H9 (cell line): Measurements from ENCODE around the gene MYMX. TPM values are rescaled to one million over a fixed set of nuclear protein-coding genes. Genes with fewer than 3 reads are reported as not detected.

ENCODE experiments used
- DNase-seq: peaks from one replicate; pipeline ENCODE4 v3.0.0-alpha.2; 2017
- H2AFZ ChIP-seq: one replicate; pipeline ENCODE4 v1.6.1; 2013; ENCODE audit warnings: mild to moderate bottlenecking, low read length, control low read depth, moderate library complexity
- H2AK5ac ChIP-seq: 2 replicates; pipeline ENCODE4 v1.6.1; 2013; ENCODE audit warnings: low read length, control low read depth, mixed read lengths; ENCODE audit not compliant: insufficient read length
- H2BK120ac ChIP-seq: one replicate; pipeline ENCODE4 v1.6.1; 2013; ENCODE audit warnings: low read depth, mild to moderate bottlenecking, low read length, control low read depth, inconsistent platforms; ENCODE audit not compliant: poor library complexity, severe bottlenecking
- H2BK12ac ChIP-seq: 2 replicates; pipeline ENCODE4 v1.6.1; 2013; ENCODE audit warnings: low read length, control low read depth, mixed read lengths, low read depth; ENCODE audit not compliant: insufficient read length
- H2BK15ac ChIP-seq: 2 replicates; pipeline ENCODE4 v1.6.1; 2013; ENCODE audit warnings: low read depth, low read length, control low read depth
- H2BK20ac ChIP-seq: one replicate; pipeline ENCODE4 v1.6.1; 2013; ENCODE audit warnings: low read depth, mild to moderate bottlenecking, low read length, control low read depth, inconsistent platforms; ENCODE audit not compliant: poor library complexity, severe bottlenecking
- H2BK5ac ChIP-seq: 2 replicates; pipeline ENCODE4 v1.6.1; 2013; ENCODE audit warnings: low read length, control low read depth, mixed read lengths; ENCODE audit not compliant: insufficient read length
- H3K14ac ChIP-seq: 2 replicates; pipeline ENCODE4 v1.6.1; 2013; ENCODE audit warnings: low read length, control low read depth; ENCODE audit not compliant: insufficient read depth
- H3K18ac ChIP-seq: 2 replicates; pipeline ENCODE4 v1.6.1; 2013; ENCODE audit warnings: low read depth, mild to moderate bottlenecking, mixed read lengths, low read length, control low read depth; ENCODE audit not compliant: insufficient read length
- H3K23ac ChIP-seq: 2 replicates; pipeline ENCODE4 v1.6.1; 2013; ENCODE audit warnings: low read length, control low read depth, mixed read lengths, low read depth; ENCODE audit not compliant: insufficient read length
- H3K23me2 ChIP-seq: 2 replicates; pipeline ENCODE4 v1.6.1; 2013; ENCODE audit warnings: low read depth, mild to moderate bottlenecking, mixed read lengths, low read length, control low read depth; ENCODE audit not compliant: insufficient read length, poor library complexity, severe bottlenecking
- H3K27ac ChIP-seq: 2 replicates; pipeline ENCODE4 v1.5.1; 2013; ENCODE audit warnings: low read length, control low read depth, mixed read lengths, low read depth; ENCODE audit not compliant: insufficient read length
- H3K27me3 ChIP-seq: 2 replicates; pipeline ENCODE4 v1.6.1; 2013; ENCODE audit warnings: low read length, control low read depth, inconsistent platforms; ENCODE audit not compliant: insufficient read depth
- H3K4ac ChIP-seq: 2 replicates; pipeline ENCODE4 v1.6.1; 2013; ENCODE audit warnings: low read depth, mild to moderate bottlenecking, control low read depth, inconsistent platforms, low read length, moderate library complexity
- H3K4me1 ChIP-seq: 2 replicates; pipeline ENCODE4 v1.6.1; 2013; ENCODE audit warnings: low read length, control low read depth, inconsistent platforms; ENCODE audit not compliant: insufficient read depth
- H3K4me2 ChIP-seq: 2 replicates; pipeline ENCODE4 v1.6.1; 2013; ENCODE audit warnings: low read length, control low read depth, mixed read lengths; ENCODE audit not compliant: insufficient read length, insufficient read depth
- H3K56ac ChIP-seq: 2 replicates; pipeline ENCODE4 v1.6.1; 2013; ENCODE audit warnings: low read depth, mild to moderate bottlenecking, mixed read lengths, low read length, control low read depth; ENCODE audit not compliant: insufficient read length
- H3K79me1 ChIP-seq: 2 replicates; pipeline ENCODE4 v1.6.1; 2013; ENCODE audit warnings: low read depth, mild to moderate bottlenecking, moderate library complexity, low read length, control low read depth, inconsistent platforms; ENCODE audit not compliant: insufficient read depth, poor library complexity, severe bottlenecking
- H3K79me2 ChIP-seq: 2 replicates; pipeline ENCODE4 v1.6.1; 2013; ENCODE audit warnings: low read length, control low read depth, inconsistent platforms; ENCODE audit not compliant: insufficient read depth
- H3K9ac ChIP-seq: 2 replicates; pipeline ENCODE4 v1.6.1; 2013; ENCODE audit warnings: low read length, control low read depth, mixed read lengths; ENCODE audit not compliant: insufficient read length; ENCODE audit errors: extremely low read depth
- H3K9me3 ChIP-seq: one replicate; pipeline ENCODE4 v1.6.1; 2013; ENCODE audit warnings: low read depth, low read length, inconsistent platforms; ENCODE audit not compliant: control insufficient read depth
- H3T11ph ChIP-seq: one replicate; pipeline ENCODE4 v1.6.1; 2013; ENCODE audit warnings: mild to moderate bottlenecking, low read length, control low read depth, inconsistent platforms
- H4K20me1 ChIP-seq: one replicate; pipeline ENCODE4 v1.6.1; 2013; ENCODE audit not compliant: control insufficient read depth, insufficient read length, insufficient read depth
- H4K5ac ChIP-seq: 2 replicates; pipeline ENCODE4 v1.6.1; 2013; ENCODE audit warnings: low read depth, mild to moderate bottlenecking, mixed read lengths, low read length, control low read depth; ENCODE audit not compliant: insufficient read length
- H4K8ac ChIP-seq: replicated peaks from 2 replicates; pipeline ENCODE4 v1.6.1; 2013; ENCODE audit warnings: low read length, control low read depth, mixed read lengths, low read depth; ENCODE audit not compliant: insufficient read length
- H4K91ac ChIP-seq: 2 replicates; pipeline ENCODE4 v1.6.1; 2013; ENCODE audit warnings: low read depth, mild to moderate bottlenecking, moderate library complexity, mixed read lengths, low read length, control low read depth; ENCODE audit not compliant: insufficient read length
- H3K27ac Mint-ChIP-seq, 3 experiments: 2 replicates in 2 of 3; 3 replicates in 1 of 3; pipeline ENCODE4 v1.8.0; 2020 to 2021; ENCODE audit warnings: mixed read lengths in 3 of 3, mild to moderate bottlenecking in 1 of 3, moderate library complexity in 1 of 3
- H3K27me3 Mint-ChIP-seq: 2 replicates; pipeline ENCODE4 v1.8.0; 2021; ENCODE audit warnings: low read depth, mild to moderate bottlenecking, moderate library complexity, mixed read lengths
- H3K36me3 Mint-ChIP-seq, 3 experiments: 2 replicates in 2 of 3; 3 replicates in 1 of 3; pipeline ENCODE4 v1.8.0; 2020 to 2021; ENCODE audit warnings: low read depth in 3 of 3, mixed read lengths in 3 of 3; ENCODE audit not compliant: insufficient read depth in 1 of 3
- H3K4me1 Mint-ChIP-seq, 2 experiments: 2 replicates each; pipeline ENCODE4 v1.8.0; 2020; ENCODE audit warnings: mixed read lengths in 2 of 2
- H3K4me3 Mint-ChIP-seq, 2 experiments: 2 replicates in 1 of 2; 3 replicates in 1 of 2; pipeline ENCODE4 v1.8.0; 2020 to 2021; ENCODE audit warnings: mild to moderate bottlenecking in 2 of 2, mixed read lengths in 2 of 2, moderate library complexity in 1 of 2
- H3K9me3 Mint-ChIP-seq, 2 experiments: 2 replicates in 1 of 2; 3 replicates in 1 of 2; pipeline ENCODE4 v1.8.0; 2020; ENCODE audit warnings: mild to moderate bottlenecking in 2 of 2, mixed read lengths in 2 of 2, moderate library complexity in 1 of 2
- CTCF ChIP-seq: fragments of 200-600 bp; sonication (generic); conservative IDR thresholded peaks from 3 replicates; pipeline ENCODE4 v1.8.0; 2021; ENCODE audit warnings: antibody characterized with exemption, mild to moderate bottlenecking
- WGBS: extraction: QIAGEN DNeasy Blood & Tissue Kit; methylation state at CpG from one replicate; pipeline ENCODE4 v1.1.7; 2013; ENCODE audit warnings: missing lambda C conversion rate, low lambda C conversion rate, mixed read lengths; ENCODE audit not compliant: insufficient read length; ENCODE audit errors: extremely low coverage; 5-methylcytosine and 5-hydroxymethylcytosine counted together
- total RNA-seq: library from RNA; stranded (reverse); gene quantifications from 2 replicates; pipeline ENCODE4 v1.2.1, GENCODE V29; 2021

The MYMX gene
- total RNA-seq, 1 experiment from 2014 or later, result 1.1 TPM

GRCh38 chr6:44177691-44178423 lies 38.9 kb upstream of the MYMX start:
- no peak for DNase-seq
- Histone ChIP-seq H2AK5ac (no peak overlapping the region), H3K79me2 (no peaks in the 10 kb centered on the region), H3K9ac (no peak overlapping the region), H3K4me2 (no peak overlapping the region), H2BK12ac (no peak overlapping the region), H3K27ac (no peak overlapping the region), H4K8ac (no peak overlapping the region), H4K5ac (no peak overlapping the region), H3K56ac (no peak overlapping the region), H2AFZ (no peak overlapping the region), H3K4ac (no peak overlapping the region), H3K4me1 (peaks cover 1% of the 10 kb centered on the region; the same call in 1 of the 2 replicates), H2BK15ac (no peak overlapping the region), H2BK120ac (no peak overlapping the region), H4K91ac (no peak overlapping the region), H3K27me3 (no peaks in the 10 kb centered on the region), H3K9me3 (no peaks in the 10 kb centered on the region), H2BK5ac (no peak overlapping the region), H3K23me2 (no peaks in the 10 kb centered on the region), H3K18ac (no peak overlapping the region), H2BK20ac (no peak overlapping the region), H3K14ac (no peak overlapping the region), H3T11ph (no peak overlapping the region), H3K79me1 (no peaks in the 10 kb centered on the region), H4K20me1 (peaks cover 2% of the 10 kb centered on the region), H3K23ac (no peak overlapping the region)
- no peak overlapping the region for H3K4me3 Mint-ChIP-seq
- H3K4me1 Mint-ChIP-seq, result peaks cover 7 to 11% of the 10 kb centered on the region in 2 experiments
- no peaks in the 10 kb centered on the region; the same call in none of the 2 replicates for H3K27me3 Mint-ChIP-seq
- H3K9me3 Mint-ChIP-seq, result no peaks in the 10 kb centered on the region
- H3K27ac Mint-ChIP-seq, result peak overlapping the region in 1 of 3 experiments; percentile 62; a peak in 2 of 7 replicates
- TF ChIP-seq CTCF, result no peak
- H3K36me3 Mint-ChIP-seq, result no peaks in the 10 kb centered on the region; a peak in 1 of 7 replicates
- WGBS, result no CpG with 5 or more reads among the region's 13 CpGs
